HG03025 (cell line): ENCODE data around the gene PLD5.

Source experiments
- ATAC-seq: cut with Tn5 transposase; IDR thresholded peaks from one replicate; pipeline ENCODE4 v1.9.1; 2021; ENCODE audit warnings: mild to moderate bottlenecking, moderate library complexity; ENCODE audit not compliant: unreplicated experiment, low FRiP score

The PLD5 gene

DNA sequence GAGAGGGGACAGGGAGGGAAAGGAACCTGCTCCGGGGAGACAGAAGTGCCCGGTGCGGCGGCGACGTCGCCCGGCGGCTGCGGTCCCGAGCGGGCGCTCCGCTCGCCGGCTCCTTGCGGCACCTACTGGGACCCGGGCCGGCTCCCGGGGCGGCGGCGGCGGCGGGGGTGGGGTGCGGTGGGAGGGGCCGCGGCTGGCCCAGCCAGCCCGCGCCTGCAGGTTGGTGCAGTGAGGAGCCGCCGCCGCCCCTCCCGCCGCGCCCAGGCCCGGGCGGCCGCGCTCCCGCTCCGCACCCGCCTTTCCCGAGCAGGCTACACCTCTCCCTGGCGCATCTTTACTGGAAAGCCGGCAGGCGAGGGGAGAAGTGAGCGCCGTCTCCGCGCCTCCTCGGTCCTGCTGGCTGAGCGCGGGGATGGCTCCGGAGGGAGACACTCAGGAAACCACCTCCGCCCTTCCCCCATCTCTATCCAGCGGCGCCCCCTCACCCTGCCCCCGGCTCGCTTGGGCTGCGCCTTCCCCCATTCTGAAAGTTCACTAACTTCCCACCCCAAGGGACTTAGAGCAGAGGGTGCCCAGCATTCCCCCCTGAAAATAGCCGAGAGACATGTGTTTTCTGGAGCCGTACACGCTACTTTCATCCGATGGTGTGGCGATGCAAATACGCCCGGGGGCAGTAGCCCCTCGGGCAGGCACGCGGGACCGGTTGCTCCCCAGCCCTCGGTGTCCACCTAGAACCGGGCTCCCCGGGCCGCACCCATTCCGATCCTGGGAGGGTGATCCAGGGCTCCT is at the start of gene PLD5:
Gene PLD5, minus strand, starts transcription at position 127 of the 789 bp plus-strand sequence.
- ATAC-seq, result no peak

DNA sequence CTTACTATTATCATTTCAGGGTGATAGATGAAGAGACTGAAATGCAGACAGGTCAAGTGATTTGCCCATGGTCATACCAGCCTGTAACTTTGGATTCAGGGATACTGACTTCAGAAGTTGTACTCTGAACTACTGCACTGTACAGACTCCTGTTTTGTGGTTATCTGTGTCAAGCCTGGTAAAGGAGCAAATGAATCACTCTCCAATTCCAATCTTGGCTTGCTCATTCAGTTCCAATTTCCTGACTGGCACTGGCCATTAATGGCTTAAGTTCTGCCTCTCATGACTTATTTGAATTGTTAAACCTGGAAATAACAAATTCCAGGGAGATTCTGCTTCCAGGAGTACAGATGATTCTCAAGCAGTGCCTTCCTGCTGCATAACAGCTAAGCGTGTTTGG is 45.4 kb upstream of the PLD5 start:
- ATAC-seq, result no peak

DNA sequence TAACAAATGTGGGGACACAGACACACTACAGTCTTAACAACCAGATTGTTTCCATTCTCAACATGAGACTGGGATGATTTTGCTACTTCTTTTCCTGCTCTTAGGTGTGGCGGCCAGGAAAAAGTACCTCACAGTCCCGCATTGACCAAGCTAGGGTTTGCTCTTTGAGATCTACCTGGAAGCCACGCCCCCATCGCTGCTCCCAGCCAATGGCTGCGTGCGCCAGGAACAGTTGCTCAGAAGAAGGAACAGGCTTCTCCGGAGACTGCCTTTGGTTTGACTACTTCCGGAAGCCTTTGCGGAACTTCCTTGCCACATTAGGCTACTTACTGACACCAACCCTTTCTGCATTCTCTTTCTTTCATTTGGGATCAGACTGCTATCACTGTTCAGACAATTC is 44.2 kb upstream of the PLD5 start:
- ATAC-seq, result no peak

DNA sequence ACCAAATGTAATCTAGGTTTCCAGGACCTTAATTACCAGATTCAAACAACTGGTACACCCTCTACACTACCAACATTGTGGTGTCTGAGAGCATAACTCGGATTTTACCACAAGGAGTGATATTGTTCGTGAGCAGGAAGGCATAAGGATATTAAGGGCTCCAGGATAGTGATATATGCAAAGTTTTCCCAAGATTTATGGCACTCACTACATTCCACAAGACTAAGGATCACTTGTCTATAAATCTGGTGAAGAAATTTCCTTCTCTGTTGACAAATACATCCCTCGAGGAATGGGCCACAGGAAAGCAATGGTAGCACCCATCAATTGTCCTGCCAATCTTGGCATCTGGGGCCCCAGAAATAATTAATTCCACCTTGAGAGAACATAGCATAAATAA is 43.1 kb upstream of the PLD5 start:
- ATAC-seq, result no peak

DNA sequence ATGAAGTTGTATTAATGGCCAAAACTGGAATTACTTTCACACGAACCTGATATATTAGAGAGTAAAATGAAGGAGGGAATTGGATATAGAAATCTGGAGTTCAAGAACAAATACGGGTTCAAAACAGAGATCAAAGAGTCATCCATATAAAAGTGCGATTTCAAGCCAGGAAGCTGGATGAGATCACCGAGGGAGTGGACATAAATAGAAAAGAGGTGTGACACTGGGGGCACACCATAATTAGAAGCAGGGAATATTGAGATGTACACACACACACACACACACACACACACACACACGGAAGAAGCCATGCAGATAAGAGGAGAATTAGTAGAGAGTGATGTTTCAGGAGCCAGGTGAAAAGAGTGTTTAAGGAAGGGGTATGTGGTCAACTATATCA is 32.3 kb upstream of the PLD5 start:
- no peak for ATAC-seq

DNA sequence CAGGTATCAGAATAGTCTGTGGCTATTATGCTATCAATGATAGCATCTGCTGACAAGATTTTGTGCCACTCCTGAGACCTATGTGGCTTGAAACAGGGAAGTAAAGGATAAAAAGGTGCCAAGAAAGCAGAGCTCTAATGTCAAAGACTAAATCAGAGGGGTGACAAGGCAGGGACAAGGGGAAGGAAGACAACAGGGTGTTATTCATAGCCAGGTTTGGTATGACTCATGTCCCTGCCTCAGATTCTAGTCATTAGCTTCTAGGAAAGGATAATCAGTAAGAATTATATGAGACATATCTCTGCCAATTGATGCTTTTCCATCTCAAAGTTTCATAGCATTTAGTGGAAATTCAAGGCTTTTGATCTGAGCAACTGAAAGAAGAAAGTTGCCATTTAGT is 31.8 kb upstream of the PLD5 start:
- no peak for ATAC-seq

DNA sequence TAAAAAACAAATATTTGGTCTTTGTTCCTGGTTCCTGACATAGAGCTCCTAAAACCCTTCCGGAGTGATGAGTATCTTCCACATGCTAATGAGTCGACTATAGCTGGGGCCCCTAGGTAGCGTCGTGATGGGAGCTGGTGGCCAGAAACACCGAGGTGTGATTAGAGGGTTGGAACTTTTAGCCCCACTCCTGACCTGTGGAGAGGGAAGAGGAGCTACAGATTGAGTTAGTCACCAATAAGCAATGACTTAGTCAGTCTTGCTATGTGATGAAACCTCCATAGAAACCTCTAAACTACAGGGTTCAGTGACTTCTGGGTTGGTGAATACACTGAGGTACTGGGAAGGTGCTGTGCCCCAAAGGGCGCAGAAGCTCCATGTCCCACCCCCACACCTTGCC is 30.1 kb upstream of the PLD5 start:
- ATAC-seq, result no peak

DNA sequence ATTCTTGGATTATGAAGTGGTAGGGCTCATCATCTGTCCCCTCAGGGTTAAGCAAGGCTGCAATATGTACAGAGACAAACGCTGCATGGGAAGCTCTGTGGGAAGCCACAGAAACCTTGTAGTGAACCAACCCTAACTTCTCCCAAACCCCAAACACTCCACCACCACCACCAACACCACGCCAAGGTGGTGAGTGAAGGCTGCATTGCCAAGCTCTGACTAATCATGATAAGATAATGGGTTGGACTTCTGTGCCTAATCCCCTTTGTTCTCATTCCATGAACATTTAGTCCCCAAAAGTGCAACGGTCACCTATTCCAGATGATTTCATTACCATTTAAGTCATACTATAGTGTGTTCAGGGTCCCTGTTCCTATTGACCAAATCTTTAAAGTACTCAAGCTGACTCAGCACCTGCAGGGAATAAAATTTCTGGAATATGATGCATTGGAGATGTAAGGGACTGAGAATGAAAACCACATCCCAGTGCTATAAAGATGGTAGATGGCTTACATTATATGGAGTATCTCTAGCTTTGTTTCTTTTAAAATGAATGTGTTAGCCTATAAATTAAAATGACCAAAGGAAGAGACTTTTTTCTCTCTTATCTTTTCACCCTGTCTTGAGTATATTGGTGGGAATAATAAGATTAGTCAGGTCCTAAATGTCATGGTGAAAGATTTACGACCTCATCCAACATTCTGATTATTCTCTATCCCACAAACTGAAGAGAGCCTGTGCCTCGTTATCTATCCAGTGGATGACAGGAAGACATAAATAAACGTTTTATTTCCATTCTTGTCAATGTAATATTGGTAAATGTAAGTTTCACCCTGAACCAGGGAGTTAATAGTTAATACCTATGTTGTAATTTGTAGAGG is 22.6 kb upstream of the PLD5 start:
- no peak for ATAC-seq

DNA sequence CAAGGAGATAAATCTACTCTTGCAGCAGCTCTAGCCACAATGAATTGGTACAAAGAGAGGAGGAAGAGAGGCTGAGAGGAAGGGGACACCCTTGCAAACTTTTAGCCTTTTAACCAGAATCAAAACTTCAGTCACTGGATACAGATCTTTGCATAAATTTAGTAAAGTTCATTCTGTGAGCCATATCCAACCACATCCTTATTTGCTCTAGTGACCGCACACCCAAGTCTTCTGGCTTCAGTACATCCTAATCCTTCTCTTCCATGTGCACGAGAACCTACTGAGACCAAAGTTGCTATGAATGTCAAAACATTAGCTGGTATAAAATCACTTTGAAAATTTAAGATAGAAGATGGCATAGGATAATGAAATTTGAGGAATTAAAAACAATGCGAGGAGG is 21.9 kb upstream of the PLD5 start:
- no peak for ATAC-seq

DNA sequence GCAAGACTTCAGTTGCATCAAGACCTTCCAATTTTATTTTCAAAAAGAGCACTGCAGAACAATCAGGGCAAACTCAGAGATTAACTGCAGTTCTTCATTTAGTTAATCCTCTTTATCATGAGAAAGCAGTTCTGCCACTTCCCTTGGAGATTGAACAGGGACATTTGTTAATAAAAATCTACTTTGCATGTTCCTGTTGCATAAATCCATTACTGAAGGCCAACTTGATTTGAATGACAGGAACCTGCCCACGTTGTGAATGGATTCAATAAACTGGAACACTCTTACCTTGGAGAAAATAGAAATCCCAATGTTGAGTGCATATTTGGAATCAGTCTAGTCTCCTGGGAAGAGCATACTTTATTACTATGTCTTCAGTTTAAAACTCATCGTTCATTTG is 19.6 kb upstream of the PLD5 start:
- ATAC-seq, result no peak

DNA sequence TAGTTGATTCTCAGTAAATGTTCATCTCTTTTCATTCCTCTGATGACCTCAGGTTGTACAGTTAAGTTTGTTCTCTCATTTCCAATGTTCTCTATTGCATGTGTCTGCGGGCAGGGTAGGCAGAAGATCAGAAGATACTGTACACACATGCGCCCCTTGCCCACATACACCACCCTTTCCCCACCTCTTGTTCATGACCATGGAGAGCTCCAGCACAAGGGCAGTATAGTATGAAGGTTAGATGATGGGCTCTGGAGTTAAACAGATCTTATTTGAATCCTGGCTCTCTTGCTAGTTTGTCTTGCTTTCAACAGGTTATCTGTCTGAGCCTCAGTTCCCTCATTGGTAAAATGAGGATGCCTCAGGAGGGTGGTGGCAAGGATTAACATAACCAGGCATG is 17.8 kb upstream of the PLD5 start:
- ATAC-seq, result no peak

DNA sequence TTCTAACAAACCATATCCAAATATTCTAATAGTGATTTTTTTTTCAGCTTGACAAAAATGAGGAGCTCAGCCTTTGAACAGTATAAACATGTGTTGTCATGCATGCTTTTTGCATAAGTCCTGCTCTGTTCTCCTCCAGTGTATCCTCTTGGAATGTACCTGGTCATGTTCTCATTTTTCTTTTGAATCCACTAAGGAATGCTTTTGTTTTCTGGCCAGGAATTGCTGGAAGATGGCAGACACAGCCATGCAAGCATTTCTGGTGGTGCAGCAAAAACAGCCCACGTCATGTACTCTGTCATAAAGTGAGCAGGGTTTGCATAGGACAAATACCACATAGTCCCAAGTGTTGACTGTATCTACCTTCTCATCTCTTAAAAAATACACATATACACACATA is 11.5 kb upstream of the PLD5 start:
- no peak for ATAC-seq

DNA sequence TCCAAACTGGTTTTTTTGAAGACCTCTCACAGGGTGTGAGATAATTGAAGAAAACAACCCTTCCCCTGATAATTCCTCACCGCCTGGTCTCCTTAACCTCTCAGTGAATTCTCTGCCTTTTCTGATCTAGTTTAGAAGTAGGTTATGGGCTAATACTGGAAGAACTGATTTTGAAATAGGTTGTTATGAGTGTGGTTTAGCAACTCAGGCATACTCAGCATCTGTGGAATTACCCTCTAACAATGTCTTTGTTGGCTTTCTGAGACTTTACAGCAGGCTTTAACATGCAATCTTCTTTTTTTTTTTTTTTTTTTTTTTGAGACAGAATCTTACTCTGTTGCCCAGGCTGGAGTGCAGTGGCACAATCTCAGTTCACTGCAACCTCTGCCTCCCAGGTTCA is 10.3 kb upstream of the PLD5 start:
- no peak for ATAC-seq

DNA sequence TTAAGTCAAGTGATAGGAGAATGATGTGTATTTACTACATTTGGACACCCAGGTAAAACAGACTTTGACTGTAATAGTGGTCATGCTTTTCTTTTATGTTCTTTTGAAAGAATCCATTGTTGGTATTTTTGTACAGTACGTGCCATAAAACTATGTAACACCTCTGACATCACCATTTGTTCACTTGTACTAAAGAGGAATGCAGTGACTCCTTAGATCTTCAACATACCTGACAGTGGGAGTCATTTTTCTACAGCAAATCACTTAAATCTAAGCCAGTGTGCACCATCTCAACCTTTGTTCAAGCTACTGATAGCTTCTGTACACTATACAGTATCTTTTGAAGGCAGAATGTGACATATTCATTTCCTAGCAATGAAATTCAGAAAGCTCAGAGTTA is 6.3 kb upstream of the PLD5 start:
- no peak for ATAC-seq

DNA sequence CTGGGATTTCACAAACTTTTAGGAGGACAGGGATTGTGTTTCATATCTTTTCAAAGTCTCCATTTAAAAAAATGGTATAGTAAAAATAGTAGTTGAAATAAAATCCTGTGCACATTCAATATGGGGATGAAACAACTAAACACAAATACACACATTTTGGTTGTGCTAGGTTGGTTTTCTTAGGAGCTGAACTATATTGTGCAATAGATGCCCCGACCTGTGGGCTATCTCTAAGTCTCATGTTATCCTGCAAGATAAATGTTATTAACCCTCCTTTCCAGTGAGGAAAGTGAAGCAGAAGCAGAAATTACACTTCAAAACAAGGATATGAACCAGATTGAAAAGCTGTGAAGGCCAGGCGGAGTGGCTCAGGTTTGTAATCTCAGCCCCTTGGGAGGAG is 1.3 kb upstream of the PLD5 start:
- ATAC-seq, result no peak

DNA sequence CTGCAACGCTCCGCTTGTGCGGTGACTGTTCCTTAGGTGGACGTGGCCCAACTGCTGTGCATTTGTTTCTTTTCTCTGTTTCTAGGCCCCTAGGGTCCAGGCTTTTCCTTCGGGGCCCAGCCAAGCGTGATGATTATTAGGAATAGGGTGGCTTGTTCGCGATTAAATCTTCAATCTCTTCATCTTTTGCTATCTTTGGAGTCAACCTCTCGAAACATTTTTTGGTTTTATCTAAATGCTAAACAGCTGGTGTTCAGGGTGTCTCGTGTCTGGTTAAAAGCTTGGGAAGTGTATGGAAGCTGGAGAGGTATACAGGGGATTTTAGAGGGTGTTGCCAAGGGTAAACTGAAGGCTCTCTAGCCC is 844 bp upstream of the PLD5 start:
- no peak for ATAC-seq

DNA sequence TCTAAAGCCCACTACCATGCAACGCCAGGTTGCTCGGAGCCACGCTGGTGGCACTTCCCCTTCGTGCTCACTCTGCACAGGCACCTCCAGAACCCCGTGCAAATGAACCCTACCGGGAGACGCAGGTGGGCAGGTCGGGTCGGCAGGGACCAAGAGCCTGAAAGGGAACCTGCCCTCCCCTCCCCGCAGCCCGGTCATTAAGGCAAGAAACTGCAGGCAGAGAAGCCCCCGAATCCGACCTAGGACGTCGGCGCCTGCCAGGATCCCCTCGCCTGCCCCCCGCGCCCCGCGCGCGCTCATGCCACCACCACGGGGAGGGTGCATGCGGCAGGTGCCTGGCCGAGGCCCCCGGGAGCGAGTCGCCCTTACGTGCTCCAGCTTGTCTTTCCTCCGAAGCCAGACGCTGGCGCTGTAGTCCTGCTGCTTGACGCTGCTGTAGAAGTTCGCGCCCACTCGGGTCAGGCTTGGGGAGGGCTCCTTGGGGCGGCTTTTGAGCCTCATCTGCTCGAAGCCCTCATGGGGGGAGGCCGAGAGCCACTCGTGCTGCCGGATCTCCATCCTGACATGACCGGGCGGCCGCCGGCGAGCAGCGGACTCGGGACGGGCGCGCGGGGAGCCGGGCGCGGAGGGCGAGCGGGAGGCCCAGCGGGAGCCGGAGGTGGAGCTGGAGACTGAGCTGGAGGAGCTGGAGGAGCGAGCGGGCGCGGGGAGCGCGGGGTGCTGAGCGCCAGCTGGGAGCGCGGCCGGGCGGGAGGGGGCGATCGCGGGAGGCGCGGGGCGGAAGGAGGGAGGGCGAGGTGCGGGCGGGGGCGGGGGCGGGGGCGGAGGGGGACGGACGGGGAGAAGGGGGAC is 552 bp downstream of the PLD5 start:
- ATAC-seq, result no peak

DNA sequence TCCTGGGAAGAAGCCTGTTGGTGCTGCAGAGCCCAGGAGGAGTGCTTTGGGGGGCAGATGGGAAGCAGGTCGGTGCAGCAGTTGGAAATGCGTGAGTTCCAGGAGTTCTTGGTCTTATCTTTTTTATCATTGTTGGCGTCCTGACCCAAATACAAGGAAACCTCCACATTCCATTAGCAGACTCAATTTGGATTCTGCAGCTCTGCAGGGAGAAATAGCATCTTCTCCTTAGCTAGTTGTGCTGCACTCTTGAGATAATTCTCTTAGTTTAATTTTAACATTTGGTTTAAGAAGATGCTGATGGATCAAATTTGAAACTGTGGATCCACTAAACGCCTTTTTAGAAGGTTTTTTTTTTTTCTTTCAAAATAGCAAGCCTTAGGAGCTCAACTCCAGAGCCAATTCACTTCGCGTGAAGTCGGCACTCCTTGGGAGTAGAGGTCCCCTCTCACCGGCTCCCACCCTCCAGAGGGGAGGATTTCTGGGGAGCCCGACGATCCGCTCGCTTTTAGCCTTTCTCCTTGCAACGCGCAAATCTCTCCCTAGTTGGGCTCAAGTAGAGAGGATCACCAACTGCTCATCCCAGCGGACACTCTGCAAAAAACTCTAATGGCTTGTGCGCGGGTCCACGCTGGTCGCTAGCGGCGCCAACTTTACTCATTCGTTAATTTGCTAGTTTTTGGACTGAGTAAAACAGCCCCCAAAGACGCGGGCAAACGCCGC is 1.3 kb downstream of the PLD5 start:
- no peak for ATAC-seq

DNA sequence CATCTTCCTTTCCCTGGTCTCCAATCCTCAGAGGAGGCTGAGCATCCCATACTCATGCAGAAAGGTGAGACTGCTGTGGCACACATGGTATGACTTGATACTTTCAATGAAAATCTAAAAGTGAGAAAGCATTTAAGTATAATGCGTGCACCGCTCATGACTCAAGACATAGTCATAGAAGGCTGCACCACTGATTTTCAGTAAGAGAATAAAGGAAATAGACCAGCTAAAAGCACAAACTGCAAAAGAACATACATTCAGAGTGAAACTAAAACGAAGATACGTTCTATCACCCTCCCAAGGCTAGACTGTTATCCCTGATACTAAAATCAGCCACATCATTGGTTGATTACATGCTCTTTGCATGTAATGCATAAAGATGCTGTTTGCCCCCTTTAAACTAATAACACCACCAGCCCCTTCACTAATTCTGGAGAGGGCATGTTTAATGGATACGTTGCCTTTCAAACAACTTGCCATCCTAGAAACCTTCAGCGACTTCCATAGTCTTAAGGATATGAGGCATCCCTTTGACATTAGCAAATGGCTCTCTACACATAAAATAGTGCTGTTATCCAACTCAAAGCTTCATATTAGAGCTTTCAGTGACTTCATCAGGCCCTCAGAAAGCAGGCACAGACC is 2.1 kb downstream of the PLD5 start:
- no peak for ATAC-seq

DNA sequence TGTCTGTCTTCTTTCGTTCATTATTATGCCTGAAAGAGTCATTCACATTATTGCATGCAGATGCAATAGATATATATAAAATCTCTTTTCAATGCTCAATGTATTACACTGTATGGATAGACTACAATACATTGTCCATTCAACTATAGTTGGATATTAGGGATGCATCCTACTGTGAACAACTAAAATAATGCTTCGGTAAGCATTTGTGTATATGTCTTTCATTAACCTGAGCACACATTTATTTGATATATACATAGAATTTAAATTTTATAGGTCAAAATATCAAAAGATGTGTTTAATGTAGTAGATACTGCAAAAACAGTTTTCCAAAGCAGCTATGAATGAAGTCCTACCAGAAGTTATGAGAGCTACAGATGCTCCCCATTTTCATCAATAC is 8.9 kb downstream of the PLD5 start:
- ATAC-seq, result no peak
